Testis (tissue), 3 donors: ENCODE results near the gene NETO2. TPM values are rescaled to one million over a fixed set of nuclear protein-coding genes. Genes with fewer than 3 reads are reported as not detected.
"Not testable (repeated sequence)": the region's sequence is repeated elsewhere in the genome, so short reads cannot be mapped to it uniquely, and the experiment has no call there.

Experiments
- DNase-seq: peaks from one replicate; pipeline ENCODE4 v3.0.0-alpha.2; 2019
- H3K27ac ChIP-seq, 2 donors: fragments of 200-600 bp; sonication (generic); one replicate each; pipeline ENCODE4 v1.5.1; 2019
- H3K27me3 ChIP-seq: fragments of 200-600 bp; sonication (generic); one replicate; pipeline ENCODE4 v1.5.1; 2019
- H3K36me3 ChIP-seq: fragments of 200-600 bp; sonication (generic); one replicate; pipeline ENCODE4 v1.5.1; 2017; ENCODE audit warnings: low read depth; ENCODE audit errors: missing control alignments
- H3K4me1 ChIP-seq: fragments of 200-600 bp; sonication (generic); one replicate; pipeline ENCODE4 v1.5.1; 2019
- H3K4me3 ChIP-seq, 2 donors: fragments of 200-600 bp; sonication (generic); one replicate each; pipeline ENCODE4 v1.5.1; 2017 to 2019
- H3K9me3 ChIP-seq: fragments of 200-600 bp; sonication (generic); one replicate; pipeline ENCODE4 v1.5.1; 2017
- POLR2A ChIP-seq: fragments of 450-650 bp; IDR thresholded peaks from one replicate; pipeline ENCODE4 v1.6.1; 2017; ENCODE audit warnings: antibody characterized with exemption, mild to moderate bottlenecking, moderate library complexity
- WGBS, 2 donors: methylation state at CpG; one replicate each; pipeline ENCODE4 v1.1.5; 2018; 5-methylcytosine and 5-hydroxymethylcytosine counted together
- intact Hi-C: fragments of 100-400 bp; cut with DNase I; formaldehyde crosslinking; loops from one replicate; pipeline ENCODE4 v1.15.1; 2023; ENCODE audit warnings: low total_unique reads
- polyA plus RNA-seq: library from polyadenylated mRNA; stranded (reverse); fragments of 350-450 nt; fragmentation: Illumina TruSeq; extraction: RNeasy Lipid Tissue Mini Kit (QIAGEN cat#74804); gene quantifications from one replicate; pipeline ENCODE4 v1.2.3, GENCODE V29; 2014; ENCODE audit warnings: low read depth, low replicate concordance; ENCODE audit not compliant: insufficient read depth
- total RNA-seq, 2 donors: library from RNA; depleted of rRNA; stranded (reverse); fragments of >200 nt; gene quantifications; one replicate each; pipeline ENCODE4 v1.2.3, GENCODE V29; 2016
- TF ChIP-seq, protein P1 (sequence below), 3 experiments: fragments of 450-650 bp in 2 of 3; fragments of 200-600 bp in 1 of 3; sonication (generic) in 1 of 3; IDR thresholded peaks; one replicate each; pipeline ENCODE4 v1.5.1; 2016 to 2019; ENCODE audit warnings: antibody characterized with exemption in 3 of 3, mild to moderate bottlenecking in 2 of 3, moderate library complexity in 1 of 3

Gene NETO2
- total and polyA plus RNA-seq, 3 donors from 2014 or later, result 12.3 to 24.2 (median 23.5) TPM

GRCh38 chr16:47142486-47142820 is 1.3 kb downstream of the NETO2 start:
- H3K36me3 ChIP-seq, result no peaks in the 10 kb centered on the region
- H3K4me3 ChIP-seq, result peak overlapping the region; percentile 60 to 67
- no peak for TF ChIP-seq POLR2A
- TF ChIP-seq, protein P1, sequence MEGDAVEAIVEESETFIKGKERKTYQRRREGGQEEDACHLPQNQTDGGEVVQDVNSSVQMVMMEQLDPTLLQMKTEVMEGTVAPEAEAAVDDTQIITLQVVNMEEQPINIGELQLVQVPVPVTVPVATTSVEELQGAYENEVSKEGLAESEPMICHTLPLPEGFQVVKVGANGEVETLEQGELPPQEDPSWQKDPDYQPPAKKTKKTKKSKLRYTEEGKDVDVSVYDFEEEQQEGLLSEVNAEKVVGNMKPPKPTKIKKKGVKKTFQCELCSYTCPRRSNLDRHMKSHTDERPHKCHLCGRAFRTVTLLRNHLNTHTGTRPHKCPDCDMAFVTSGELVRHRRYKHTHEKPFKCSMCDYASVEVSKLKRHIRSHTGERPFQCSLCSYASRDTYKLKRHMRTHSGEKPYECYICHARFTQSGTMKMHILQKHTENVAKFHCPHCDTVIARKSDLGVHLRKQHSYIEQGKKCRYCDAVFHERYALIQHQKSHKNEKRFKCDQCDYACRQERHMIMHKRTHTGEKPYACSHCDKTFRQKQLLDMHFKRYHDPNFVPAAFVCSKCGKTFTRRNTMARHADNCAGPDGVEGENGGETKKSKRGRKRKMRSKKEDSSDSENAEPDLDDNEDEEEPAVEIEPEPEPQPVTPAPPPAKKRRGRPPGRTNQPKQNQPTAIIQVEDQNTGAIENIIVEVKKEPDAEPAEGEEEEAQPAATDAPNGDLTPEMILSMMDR (IDR thresholded peaks at IDR 0.05), result no peak
- H3K4me1 ChIP-seq, result no peaks in the 10 kb centered on the region
- H3K9me3 ChIP-seq, result no peaks in the 10 kb centered on the region
- intact Hi-C loops, result loop anchor here (10.0 kb wide), 1 partner anchor 912 kb away; no protein-coding TSS in a partner anchor
- no peak for DNase-seq
- no peaks in the 10 kb centered on the region for H3K27me3 ChIP-seq
- peak overlapping the region in 1 of 2 donors; percentile 82 for H3K27ac ChIP-seq
- 2% methylated on average over 8 of the region's 8 CpGs for WGBS, 2 donors

GRCh38 chr16:47141773-47142485 is 1.8 kb downstream of the NETO2 start:
- Histone ChIP-seq H3K9me3 (no peaks in the 10 kb centered on the region), H3K36me3 (no peaks in the 10 kb centered on the region), H3K27me3 (no peaks in the 10 kb centered on the region), H3K4me1 (no peaks in the 10 kb centered on the region), H3K4me3 (peak overlapping the region; percentile 60 to 67), H3K27ac (no peak overlapping the region)
- peak; percentile 88 for DNase-seq
- intact Hi-C loops, result loop anchor here (10.0 kb wide), 1 partner anchor 913 kb away; no protein-coding TSS in a partner anchor
- TF ChIP-seq POLR2A, result no peak
- TF ChIP-seq, protein P1 (IDR thresholded peaks at IDR 0.05), result peak; percentile 46 to 78 (median 71)
- WGBS, 2 donors, result 3% methylated on average over 26 of the region's 26 CpGs

DNA sequence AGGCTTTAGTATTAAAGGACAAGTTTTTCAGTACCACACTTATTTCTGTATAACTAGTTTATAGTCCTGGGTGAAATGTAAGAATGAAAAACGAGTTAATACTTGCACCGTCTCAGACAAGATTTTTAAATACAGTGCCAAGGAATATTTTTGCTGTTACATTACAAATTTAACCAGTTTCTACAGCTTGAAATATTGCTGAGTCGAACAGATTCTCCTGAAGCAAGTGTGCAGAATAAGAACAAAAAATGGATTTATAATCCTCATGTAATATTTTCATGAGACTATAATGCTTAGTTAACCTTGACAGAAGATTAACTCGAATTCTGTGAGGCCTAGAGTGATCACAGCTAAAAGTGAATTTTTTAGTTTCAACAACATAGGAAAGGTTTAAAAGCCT is 3.1 kb downstream of the NETO2 start:
- H3K4me3 ChIP-seq, result no peak overlapping the region
- WGBS, 2 donors, result 66 to 73% methylated on average over 4 of the region's 4 CpGs
- DNase-seq, result no peak
- intact Hi-C loops, result loop anchor here (10.0 kb wide), 1 partner anchor 914 kb away; no protein-coding TSS in a partner anchor
- H3K9me3 ChIP-seq, result no peaks in the 10 kb centered on the region
- no peak overlapping the region for H3K27ac ChIP-seq
- no peaks in the 10 kb centered on the region for H3K4me1 ChIP-seq
- no peaks in the 10 kb centered on the region for H3K27me3 ChIP-seq
- TF ChIP-seq, protein P1 (IDR thresholded peaks at IDR 0.05), result no peak
- TF ChIP-seq POLR2A, result no peak
- no peaks in the 10 kb centered on the region for H3K36me3 ChIP-seq

- no peaks in the 10 kb centered on the region for H3K4me1 ChIP-seq
- no peak for DNase-seq
- no peak overlapping the region for H3K4me3 ChIP-seq
- no peaks in the 10 kb centered on the region for H3K27me3 ChIP-seq
- intact Hi-C loops, result loop anchor here (10.0 kb wide), 2 partner anchors 915 to 1015 kb away; partner anchors contain the start of gene ABCC12
- no peak overlapping the region for H3K27ac ChIP-seq
- TF ChIP-seq, protein P1 (IDR thresholded peaks at IDR 0.05), result no peak
- TF ChIP-seq POLR2A, result no peak
- H3K9me3 ChIP-seq, result no peaks in the 10 kb centered on the region
- no peaks in the 10 kb centered on the region for H3K36me3 ChIP-seq
- 66 to 73% methylated on average over 3 of the region's 3 CpGs for WGBS, 2 donors
Observed at GRCh38 chr16:47139561-47140185, 4.1 kb downstream of the NETO2 start.

DNA sequence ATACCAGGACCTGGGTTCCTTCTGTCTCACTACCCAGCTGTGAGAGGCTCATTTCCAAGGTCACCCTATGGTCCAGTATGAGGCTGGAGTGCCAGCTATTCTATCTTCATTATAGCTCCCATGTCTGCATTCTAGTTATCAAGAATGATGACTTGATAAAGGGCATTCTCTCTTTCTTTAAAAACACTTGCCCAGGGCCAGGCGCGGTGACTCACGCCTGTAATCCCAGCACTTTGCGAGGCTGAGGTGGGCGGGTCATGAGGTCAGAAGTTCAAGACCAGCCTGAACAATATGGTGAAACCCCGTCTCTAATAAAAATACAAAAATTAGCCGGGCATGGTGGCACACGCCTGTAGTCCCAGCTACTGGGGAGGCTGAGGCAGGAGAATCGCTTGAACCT is 5.8 kb downstream of the NETO2 start:
- DNase-seq, H3K36me3 ChIP-seq, H3K9me3 ChIP-seq, H3K4me1 ChIP-seq, H3K27ac ChIP-seq, H3K4me3 ChIP-seq, H3K27me3 ChIP-seq: not testable (repeated sequence)
- WGBS, 2 donors, result 95% methylated on average over 9 of the region's 9 CpGs
- intact Hi-C loops, result loop anchor here (10.0 kb wide), 1 partner anchor 1017 kb away; the partner anchor contains the start of gene ABCC12
